HG02763 (cell line): ENCODE measurements around the gene PRKCH.

Experiments
- ATAC-seq: cut with Tn5 transposase; IDR thresholded peaks from one replicate; pipeline ENCODE4 v1.9.1; 2021; ENCODE audit warnings: mild to moderate bottlenecking, moderate library complexity; ENCODE audit not compliant: unreplicated experiment

Gene PRKCH

GRCh38 chr14:61335049-61335448 lies 13.7 kb downstream of the PRKCH start:
- ATAC-seq: no peak

GRCh38 chr14:61335671-61336275 lies 14.4 kb downstream of the PRKCH start:
- ATAC-seq: no peak

GRCh38 chr14:61337893-61338292 lies 16.5 kb downstream of the PRKCH start:
- ATAC-seq: no peak

- ATAC-seq: no peak
These were observed 17.1 kb downstream of the PRKCH start for GRCh38 chr14:61338457-61338856.

GRCh38 chr14:61341275-61342206 lies 20.2 kb downstream of the PRKCH start:
- ATAC-seq: no peak

- no peak for ATAC-seq
These were observed 21.1 kb downstream of the PRKCH start for GRCh38 chr14:61342486-61342885.

- no peak for ATAC-seq
These were observed 21.6 kb downstream of the PRKCH start for GRCh38 chr14:61342932-61343331.

- ATAC-seq: no peak
These were observed 22.1 kb downstream of the PRKCH start for GRCh38 chr14:61343471-61343870.

GRCh38 chr14:61343991-61344405 lies 22.6 kb downstream of the PRKCH start:
- ATAC-seq: no peak

GRCh38 chr14:61344437-61345150 lies 23.2 kb downstream of the PRKCH start:
- ATAC-seq: no peak

- no peak for ATAC-seq
These were observed 23.7 kb downstream of the PRKCH start for GRCh38 chr14:61345151-61345482.

- no peak for ATAC-seq
These were observed 24.8 kb downstream of the PRKCH start for GRCh38 chr14:61346221-61346620.

GRCh38 chr14:61346793-61347192 lies 25.4 kb downstream of the PRKCH start:
- ATAC-seq: no peak

GRCh38 chr14:61347826-61348443 lies 26.6 kb downstream of the PRKCH start:
- no peak for ATAC-seq

- no peak for ATAC-seq
These were observed 29.3 kb downstream of the PRKCH start for GRCh38 chr14:61350427-61351270.

GRCh38 chr14:61351477-61351876 lies 30.1 kb downstream of the PRKCH start:
- ATAC-seq: no peak

GRCh38 chr14:61355892-61356325 lies 34.5 kb downstream of the PRKCH start:
- ATAC-seq: no peak

GRCh38 chr14:61357123-61357522 lies 35.7 kb downstream of the PRKCH start:
- ATAC-seq: no peak

GRCh38 chr14:61358554-61359226 lies 37.3 kb downstream of the PRKCH start:
- no peak for ATAC-seq
